ENCODE results near the gene APBB1IP. TPM values are rescaled to one million over a fixed set of nuclear protein-coding genes. Genes with fewer than 3 reads are reported as not detected.
"Not testable (repeated sequence)": the region's sequence is repeated elsewhere in the genome, so short reads cannot be mapped to it uniquely, and the experiment has no call there.

Gene APBB1IP
- total RNA-seq, 3 donors from 2014 or later (not counting 1 experiment from before 2014, with no cell fraction given), result 92.5 to 119 (median 100) TPM

- no peaks in the 10 kb centered on the region for H3K27me3 ChIP-seq (ENCODE audit: control insufficient read depth, insufficient read depth, low read length)
- H3K4me1 ChIP-seq (ENCODE audit: control insufficient read depth, insufficient read depth, low read length), result peaks cover 45% of the 10 kb centered on the region
- Mint-ChIP-seq H3K36me3 (peaks cover 3% of the 10 kb centered on the region), H3K4me3 (peak overlapping the region; percentile 78), H3K27ac (peak overlapping the region; percentile 96 to 98), H3K4me1 (peaks cover 64 to 66% of the 10 kb centered on the region in 2 donors), H3K9me3 (no peaks in the 10 kb centered on the region), H3K27me3 (ENCODE audit: low read depth in 2 of 2) (no peaks in the 10 kb centered on the region)
- ATAC-seq (peak; percentile 72 to 87 (median 86)), DNase-seq (peak; percentile 61 to 87)
- intact Hi-C loops (cut with micrococcal nuclease), result loop anchor here (1.0 to 10.0 kb wide), 4 partner anchors 39 to 1845 kb away; partner anchors contain the start of genes APBB1IP, MASTL and YME1L1
- H3K27ac ChIP-seq (ENCODE audit: low read length), result peak overlapping the region; percentile 90
- peaks cover 8% of the 10 kb centered on the region for H3K36me3 ChIP-seq (ENCODE audit: control insufficient read depth, insufficient read depth, low read length)
- H3K9me3 ChIP-seq (ENCODE audit: control insufficient read depth, insufficient read depth, low read length), result no peaks in the 10 kb centered on the region
- no peak overlapping the region for H3K4me3 ChIP-seq (ENCODE audit: low read length)
- WGBS (ENCODE audit: insufficient coverage), result 22% methylated on average over 9 of the region's 11 CpGs
- no peak for TF ChIP-seq CTCF (IDR thresholded peaks at IDR 0.05)
Measured at GRCh38 chr10:26486990-26487850, 49.1 kb downstream of the APBB1IP start.

- TF ChIP-seq CTCF (IDR thresholded peaks at IDR 0.05), result no peak
- no peak overlapping the region for H3K4me3 ChIP-seq (ENCODE audit: low read length)
- intact Hi-C loops (cut with micrococcal nuclease), result loop anchor here (2.0 to 10.0 kb wide), 3 partner anchors 14 to 1844 kb away; partner anchors contain the start of genes MASTL and YME1L1
- no peak for DNase-seq
- no peak overlapping the region for H3K4me3 Mint-ChIP-seq
- H3K36me3 ChIP-seq (ENCODE audit: control insufficient read depth, insufficient read depth, low read length), result peaks cover 15% of the 10 kb centered on the region
- H3K9me3 ChIP-seq (ENCODE audit: control insufficient read depth, insufficient read depth, low read length), result no peaks in the 10 kb centered on the region
- peak overlapping the region; percentile 90 for H3K27ac ChIP-seq (ENCODE audit: low read length)
- H3K36me3 Mint-ChIP-seq, result peaks cover 8% of the 10 kb centered on the region
- no peaks in the 10 kb centered on the region for H3K27me3 ChIP-seq (ENCODE audit: control insufficient read depth, insufficient read depth, low read length)
- H3K9me3 Mint-ChIP-seq, result no peaks in the 10 kb centered on the region
- H3K27me3 Mint-ChIP-seq (ENCODE audit: low read depth in 2 of 2), result no peaks in the 10 kb centered on the region
- peak overlapping the region; percentile 96 to 98 for H3K27ac Mint-ChIP-seq
- 97% methylated on average over 3 of the region's 4 CpGs for WGBS (ENCODE audit: insufficient coverage)
- peaks cover 38% of the 10 kb centered on the region for H3K4me1 ChIP-seq (ENCODE audit: control insufficient read depth, insufficient read depth, low read length)
- H3K4me1 Mint-ChIP-seq, result peaks cover 59 to 62% of the 10 kb centered on the region in 2 donors
- no peak for ATAC-seq
Measured at GRCh38 chr10:26488344-26488743, 50.2 kb downstream of the APBB1IP start.

GRCh38 chr10:26489081-26489480, 50.9 kb downstream of the APBB1IP start:
- no peak overlapping the region for H3K4me3 ChIP-seq (ENCODE audit: low read length)
- no peaks in the 10 kb centered on the region for H3K9me3 Mint-ChIP-seq
- peaks cover 33% of the 10 kb centered on the region for H3K4me1 ChIP-seq (ENCODE audit: control insufficient read depth, insufficient read depth, low read length)
- no peak overlapping the region for H3K27ac ChIP-seq (ENCODE audit: low read length)
- H3K9me3 ChIP-seq (ENCODE audit: control insufficient read depth, insufficient read depth, low read length), result no peaks in the 10 kb centered on the region
- DNase-seq, result no peak
- peak overlapping the region; percentile 14 for H3K4me3 Mint-ChIP-seq
- H3K36me3 Mint-ChIP-seq, result peaks cover 8% of the 10 kb centered on the region
- intact Hi-C loops (cut with micrococcal nuclease), result loop anchor here (2.0 to 10.0 kb wide), 3 partner anchors 14 to 1843 kb away; partner anchors contain the start of genes MASTL and YME1L1
- peaks cover 52 to 55% of the 10 kb centered on the region in 2 donors for H3K4me1 Mint-ChIP-seq
- H3K27me3 ChIP-seq (ENCODE audit: control insufficient read depth, insufficient read depth, low read length), result no peaks in the 10 kb centered on the region
- no peak for ATAC-seq
- no peak for TF ChIP-seq CTCF (IDR thresholded peaks at IDR 0.05)
- H3K27me3 Mint-ChIP-seq (ENCODE audit: low read depth in 2 of 2), result no peaks in the 10 kb centered on the region
- H3K36me3 ChIP-seq (ENCODE audit: control insufficient read depth, insufficient read depth, low read length), result peaks cover 22% of the 10 kb centered on the region
- WGBS (ENCODE audit: insufficient coverage), result 94% methylated on average over 5 of the region's 5 CpGs
- peak overlapping the region; percentile 96 to 98 for H3K27ac Mint-ChIP-seq

DNA sequence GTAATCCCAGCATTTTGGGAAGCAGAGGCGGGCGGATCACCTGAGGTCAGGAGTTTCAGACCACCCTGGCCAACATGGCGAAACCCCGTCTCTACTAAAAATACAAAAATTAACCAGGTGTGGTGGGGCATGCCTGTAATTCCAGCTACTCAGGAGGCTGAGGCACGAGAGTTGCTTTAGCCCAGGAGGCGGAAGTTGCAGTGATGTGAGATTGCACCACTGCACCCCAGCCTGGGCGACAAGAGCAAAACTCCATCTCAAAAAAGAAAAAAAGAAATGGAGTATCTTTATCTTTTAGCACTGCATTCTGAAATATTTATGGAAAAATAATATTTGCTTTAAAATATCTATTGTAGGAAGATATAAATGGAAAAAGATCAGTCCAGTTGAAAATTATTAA, 52.2 kb downstream of the APBB1IP start:
- H3K9me3 Mint-ChIP-seq; H3K9me3 ChIP-seq (ENCODE audit: control insufficient read depth, insufficient read depth, low read length); H3K4me3 Mint-ChIP-seq; DNase-seq; H3K27me3 Mint-ChIP-seq (ENCODE audit: low read depth in 2 of 2); H3K36me3 Mint-ChIP-seq; ATAC-seq; H3K27ac ChIP-seq (ENCODE audit: low read length); H3K27me3 ChIP-seq (ENCODE audit: control insufficient read depth, insufficient read depth, low read length); intact Hi-C loops (cut with micrococcal nuclease); H3K4me3 ChIP-seq (ENCODE audit: low read length): not testable (repeated sequence)
- 97% methylated on average over 6 of the region's 7 CpGs for WGBS (ENCODE audit: insufficient coverage)
- H3K27ac Mint-ChIP-seq, result peak overlapping the region in 1 of 2 donors; percentile 96
- H3K36me3 ChIP-seq (ENCODE audit: control insufficient read depth, insufficient read depth, low read length), result peaks cover 31% of the 10 kb centered on the region
- H3K4me1 Mint-ChIP-seq, result peaks cover 48 to 49% of the 10 kb centered on the region in 2 donors
- H3K4me1 ChIP-seq (ENCODE audit: control insufficient read depth, insufficient read depth, low read length), result peaks cover 29% of the 10 kb centered on the region

Measured in natural killer cell (primary cell).